SK-N-SH (cell line): ENCODE measurements around the gene ADAMTS2. TPM values are rescaled to one million over a fixed set of nuclear protein-coding genes. Genes with fewer than 3 reads are reported as not detected.

Experiments used
- CTCF ChIA-PET: fragments of 300-600, 350-600 bp; formaldehyde crosslinking; extraction: SDS; loops from one replicate; lab custom pipeline; 2021; lab: Yijun Ruan, JAX
- POLR2A ChIA-PET: fragments of 350-600 bp; sonication (Branson Sonifier 250); formaldehyde crosslinking; extraction: SDS; loops from one replicate; lab custom pipeline; 2020; ENCODE audit warnings: antibody characterized with exemption, inconsistent platforms; lab: Yijun Ruan, JAX
- DNase-seq: peaks from one replicate; pipeline ENCODE4 v3.0.0; 2012
- H2AFZ ChIP-seq: fragments of 200-600 bp; sonication (generic); 2 replicates; pipeline ENCODE4 v1.8.1; 2016; ENCODE audit warnings: antibody characterized with exemption, mild to moderate bottlenecking, low read depth
- H3F3A ChIP-seq: fragments of 200-600 bp; sonication (generic); replicated peaks from 2 replicates; pipeline ENCODE3; 2016; ENCODE audit warnings: antibody characterized with exemption, mild to moderate bottlenecking; ENCODE audit not compliant: insufficient read depth
- H3K27ac ChIP-seq, 2 experiments: fragments of 200-500 bp in 1 of 2; fragments of 200-600 bp in 1 of 2; sonication (Bioruptor generic) in 1 of 2; sonication (generic), shearing (Covaris generic) in 1 of 2; 2 replicates each; pipeline versions ENCODE4 v1.5.1 to v1.6.1; 2014 to 2016; ENCODE audit warnings: low read depth in 2 of 2, inconsistent platforms in 1 of 2, low read length in 1 of 2, mild to moderate bottlenecking in 1 of 2, mixed read lengths in 1 of 2
- H3K27me3 ChIP-seq: fragments of 200-600 bp; sonication (generic), shearing (Covaris generic); 2 replicates; pipeline ENCODE4 v1.6.1; 2016; ENCODE audit warnings: mixed run types; ENCODE audit not compliant: insufficient read depth
- H3K36me3 ChIP-seq, 2 experiments: fragments of 200-500 bp in 1 of 2; fragments of 200-600 bp in 1 of 2; sonication (Bioruptor generic) in 1 of 2; sonication (generic) in 1 of 2; replicated peaks in 1 of 2; 2 replicates each; pipeline versions ENCODE3 to v1.5.1; 2014 to 2016; ENCODE audit warnings: low read length in 1 of 2, mild to moderate bottlenecking in 1 of 2; ENCODE audit not compliant: insufficient read depth in 2 of 2, control insufficient read depth in 1 of 2
- H3K4me1 ChIP-seq, 2 experiments: fragments of 200-500 bp in 1 of 2; fragments of 200-600 bp in 1 of 2; sonication (Bioruptor generic) in 1 of 2; sonication (generic), shearing (Covaris generic) in 1 of 2; 2 replicates each; pipeline versions ENCODE4 v1.5.1 to v1.6.1; 2014 to 2016; ENCODE audit warnings: low read depth in 1 of 2, low read length in 1 of 2, mixed run types in 1 of 2; ENCODE audit not compliant: insufficient read depth in 2 of 2, control insufficient read depth in 1 of 2
- H3K4me2 ChIP-seq: fragments of 200-600 bp; sonication (generic), shearing (Covaris generic); 2 replicates; pipeline ENCODE4 v1.6.1; 2017; ENCODE audit warnings: mixed run types
- H3K4me3 ChIP-seq, 2 experiments: fragments of 200-500 bp in 1 of 2; fragments of 200-600 bp in 1 of 2; sonication (Bioruptor generic) in 1 of 2; sonication (generic), shearing (Covaris generic) in 1 of 2; 2 replicates each; pipeline versions ENCODE4 v1.5.1 to v1.8.1; 2014 to 2016; ENCODE audit warnings: low read depth in 2 of 2, inconsistent platforms in 1 of 2, low read length in 1 of 2, mild to moderate bottlenecking in 1 of 2, mixed read lengths in 1 of 2, moderate library complexity in 1 of 2
- H3K79me2 ChIP-seq: fragments of 200-600 bp; sonication (generic); 2 replicates; pipeline ENCODE4 v1.8.1; 2017; ENCODE audit warnings: mild to moderate bottlenecking; ENCODE audit not compliant: insufficient read depth
- H3K9ac ChIP-seq: fragments of 200-600 bp; sonication (generic); 2 replicates; pipeline ENCODE4 v1.6.1; 2017; ENCODE audit warnings: mixed run types
- H3K9me2 ChIP-seq: fragments of 200-600 bp; sonication (generic); 2 replicates; pipeline ENCODE4 v1.6.1; 2017; ENCODE audit warnings: mixed run types
- H3K9me3 ChIP-seq: fragments of 200-600 bp; sonication (generic); 2 replicates; pipeline ENCODE4 v1.6.1; 2017; ENCODE audit warnings: mixed run types, mild to moderate bottlenecking, moderate library complexity
- H4K20me1 ChIP-seq: fragments of 200-600 bp; sonication (generic); 2 replicates; pipeline ENCODE4 v1.6.1; 2017; ENCODE audit warnings: mild to moderate bottlenecking, mixed run types; ENCODE audit not compliant: insufficient read depth
- CTCF ChIP-seq: fragments of 200-600 bp; sonication (generic); IDR thresholded peaks from 2 replicates; pipeline ENCODE4 v1.6.1; 2017; ENCODE audit warnings: antibody characterized with exemption, mild to moderate bottlenecking, moderate library complexity
- ELF1 ChIP-seq: IDR thresholded peaks from 2 replicates; pipeline ENCODE4 v1.4.0; 2012
- EP300 ChIP-seq, 2 experiments: IDR thresholded peaks; 2 replicates each; pipeline versions ENCODE4 v1.4.0 to v1.6.1; 2012; ENCODE audit warnings: borderline replicate concordance in 1 of 2, low read depth in 1 of 2, low read length in 1 of 2
- FOSL2 ChIP-seq: IDR thresholded peaks from 2 replicates; pipeline ENCODE4 v1.4.0; 2012; ENCODE audit warnings: low read depth, mild to moderate bottlenecking, moderate library complexity, borderline replicate concordance
- FOXJ3 ChIP-seq: sonication (generic); formaldehyde crosslinking; IDR thresholded peaks from 2 replicates; pipeline ENCODE4 v1.5.1; 2020; ENCODE audit warnings: mild to moderate bottlenecking, missing genetic modification reagents
- FOXM1 ChIP-seq: IDR thresholded peaks from 2 replicates; pipeline ENCODE4 v1.4.0; 2012; ENCODE audit warnings: low read depth, mild to moderate bottlenecking
- GABPA ChIP-seq: IDR thresholded peaks from 2 replicates; pipeline ENCODE4 v1.4.0; 2012; ENCODE audit warnings: low read depth, mild to moderate bottlenecking
- GATA2 ChIP-seq: sonication (generic); formaldehyde crosslinking; IDR thresholded peaks from 2 replicates; pipeline ENCODE4 v1.5.0; 2020; ENCODE audit warnings: mild to moderate bottlenecking, missing genetic modification reagents
- JUND ChIP-seq: IDR thresholded peaks from 2 replicates; pipeline ENCODE4 v1.4.0; 2012
- MEF2A ChIP-seq: IDR thresholded peaks from 2 replicates; pipeline ENCODE4 v1.4.0; 2012; ENCODE audit warnings: low read depth, borderline replicate concordance
- NFIC ChIP-seq: IDR thresholded peaks from 2 replicates; pipeline ENCODE4 v1.4.0; 2012; ENCODE audit warnings: borderline replicate concordance
- PBX3 ChIP-seq: IDR thresholded peaks from 2 replicates; pipeline ENCODE4; 2012
- POLR2AphosphoS5 ChIP-seq: IDR thresholded peaks from 2 replicates; pipeline ENCODE4 v1.6.1; 2012; ENCODE audit warnings: low read depth, low read length
- RAD21 ChIP-seq: IDR thresholded peaks from 2 replicates; pipeline ENCODE4 v1.6.1; 2012; ENCODE audit warnings: mild to moderate bottlenecking, low read length
- RCOR1 ChIP-seq: fragments of 150-350 bp; IDR thresholded peaks from 2 replicates; pipeline ENCODE4 v1.6.1; 2017; ENCODE audit warnings: antibody characterized with exemption, low read length
- RFX5 ChIP-seq: IDR thresholded peaks from 2 replicates; pipeline ENCODE4 v1.6.1; 2012; ENCODE audit warnings: mild to moderate bottlenecking, improper control_type of control experiment, low read length
- RXRA ChIP-seq: IDR thresholded peaks from 2 replicates; pipeline ENCODE4 v1.4.0; 2012; ENCODE audit warnings: low read depth, mild to moderate bottlenecking, borderline replicate concordance
- SMC3 ChIP-seq: IDR thresholded peaks from 2 replicates; pipeline ENCODE4 v1.6.1; 2012; ENCODE audit warnings: low read depth, low read length, improper control_type of control experiment
- TCF12 ChIP-seq: IDR thresholded peaks from 2 replicates; pipeline ENCODE4 v1.4.0; 2012
- YY1 ChIP-seq: IDR thresholded peaks from 2 replicates; pipeline ENCODE4 v1.4.0; 2012; ENCODE audit warnings: low read depth, mild to moderate bottlenecking
- WGBS: methylation state at CpG from one replicate; pipeline ENCODE4 v1.1.6; 2017; ENCODE audit warnings: low lambda C conversion rate; 5-methylcytosine and 5-hydroxymethylcytosine counted together
- polyA plus RNA-seq, 3 experiments: library from polyadenylated mRNA; depleted of rRNA; stranded (reverse); fragments of >200 nt; gene quantifications; 2 replicates each; pipeline ENCODE4 v1.2.3, GENCODE V29; 2012

Gene ADAMTS2
- polyA plus RNA-seq, 1 of the 3 experiments (the other 2 are of a cell fraction): 0.12 TPM

DNA sequence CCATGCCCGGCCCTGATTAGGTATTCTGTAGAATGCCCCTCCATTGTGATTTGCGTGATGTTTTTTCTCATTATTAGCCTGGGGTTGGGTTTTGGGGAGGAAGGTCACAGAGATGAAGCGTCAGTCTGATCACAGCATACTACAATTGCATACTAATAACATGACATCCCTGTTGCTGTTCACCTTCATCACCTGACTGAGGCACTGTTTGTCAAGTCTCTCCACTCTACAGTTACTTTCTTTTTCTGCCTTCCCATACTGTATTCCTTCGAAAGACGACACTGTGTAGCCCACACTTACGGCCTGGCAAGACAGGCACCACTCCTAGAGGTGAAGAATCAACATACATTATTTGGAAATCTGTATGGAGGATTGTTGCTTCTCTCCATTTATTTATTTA, 279.6 kb downstream of the ADAMTS2 start:
- no peak overlapping the region for H2AFZ ChIP-seq
- H3K36me3 ChIP-seq: peaks cover 32 to 35% of the 10 kb centered on the region in 2 experiments
- no peaks in the 10 kb centered on the region for H3F3A ChIP-seq
- no peaks in the 10 kb centered on the region for H3K27me3 ChIP-seq
- TF ChIP-seq RAD21: no peak
- TF ChIP-seq PBX3: no peak
- no peak for TF ChIP-seq ELF1
- no peak for TF ChIP-seq NFIC
- TF ChIP-seq MEF2A: no peak
- TF ChIP-seq FOSL2: no peak
- no peak for TF ChIP-seq GABPA
- no peak for TF ChIP-seq FOXJ3
- no peak for TF ChIP-seq SMC3
- TF ChIP-seq RXRA: no peak
- no peak for TF ChIP-seq FOXM1
- TF ChIP-seq RFX5: no peak
- no peak for TF ChIP-seq JUND
- TF ChIP-seq, all 33 proteins: peak for 0
- WGBS: 87% methylated on average over 6 of the region's 6 CpGs
- CTCF ChIA-PET: no interaction called here
- H3K4me3 ChIP-seq: no peak overlapping the region
- H3K27ac ChIP-seq: no peak overlapping the region
- H3K9ac ChIP-seq: no peak overlapping the region
- H3K9me3 ChIP-seq: 0 out of 2 replicates have a peak, but pooled peaks cover 3% of the 10 kb centered on the region
- peaks cover 17% of the 10 kb centered on the region for H3K79me2 ChIP-seq
- DNase-seq: no peak
- no peaks in the 10 kb centered on the region for H3K9me2 ChIP-seq
- POLR2A ChIA-PET: no interaction called here
- H3K4me1 ChIP-seq: peaks cover 0 to 8% of the 10 kb centered on the region in 2 experiments; a peak in 1 of 4 replicates
- no peak overlapping the region for H3K4me2 ChIP-seq
- no peaks in the 10 kb centered on the region for H4K20me1 ChIP-seq

DNA sequence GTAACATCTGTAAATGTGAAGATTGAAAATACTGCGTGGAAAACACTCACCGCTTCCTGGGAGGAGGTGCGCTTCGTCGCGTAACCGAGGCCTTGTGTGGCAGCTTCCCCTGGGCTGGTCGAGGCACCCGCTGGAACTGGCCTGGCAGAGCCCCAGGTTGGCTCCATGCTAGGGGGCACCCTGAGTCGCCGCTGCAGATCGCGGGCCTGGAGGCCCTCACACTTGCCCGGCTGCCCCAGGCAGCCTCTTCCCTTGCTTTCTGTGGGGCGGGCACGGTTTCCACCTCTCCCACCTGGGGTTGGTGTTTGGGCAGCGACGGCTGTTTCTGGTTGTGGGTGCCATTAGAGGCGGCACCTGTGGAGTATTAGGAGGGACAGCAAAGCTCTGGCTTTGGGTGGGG, 284.2 kb downstream of the ADAMTS2 start:
- H3K27ac ChIP-seq: peak overlapping the region in 1 of 2 experiments; percentile 78; a peak in 1 of 4 replicates
- H3K4me1 ChIP-seq: peaks cover 0 to 8% of the 10 kb centered on the region in 2 experiments; a peak in 2 of 4 replicates
- no peaks in the 10 kb centered on the region for H3K27me3 ChIP-seq
- no peaks in the 10 kb centered on the region for H3F3A ChIP-seq
- WGBS: 69% methylated on average over 9 of the region's 19 CpGs
- H3K9ac ChIP-seq: peak overlapping the region; percentile 76
- peak overlapping the region; percentile 78 for H3K4me2 ChIP-seq
- H4K20me1 ChIP-seq: no peaks in the 10 kb centered on the region
- peak overlapping the region; percentile 72 to 73 for H3K4me3 ChIP-seq
- peak overlapping the region; percentile 92; the same call in 1 of the 2 replicates for H2AFZ ChIP-seq
- peaks cover 8 to 16% of the 10 kb centered on the region in 2 experiments for H3K36me3 ChIP-seq
- TF ChIP-seq EP300 (IDR thresholded peaks at IDR 0.05; ENCODE audit: borderline replicate concordance in 1 of 2, low read depth in 1 of 2, low read length in 1 of 2) (no peak), ELF1 (no peak), TCF12 (no peak), GABPA (no peak), MEF2A (no peak), POLR2AphosphoS5 (no peak), CTCF (no peak), JUND (no peak), YY1 (no peak), GATA2 (CRISPR knock-in tag) (no peak), RCOR1 (no peak), SMC3 (no peak)
- H3K9me3 ChIP-seq: peaks cover 3% of the 10 kb centered on the region; the same call in 1 of the 2 replicates
- H3K9me2 ChIP-seq: no peaks in the 10 kb centered on the region
- ChIA-PET CTCF (interaction anchor here (1.2 to 1.6 kb wide), 2 partner anchors 80 to 331 kb away, joined by 3 to 6 read pairs; partner anchors contain the start of gene ZNF354A), POLR2A (interaction anchor here (1.2 to 1.4 kb wide), 3 partner anchors 38 to 331 kb away, joined by 4 to 11 read pairs (median 5); partner anchors contain the start of genes ZNF354A, ZNF354B and ZNF879)
- peaks cover 17% of the 10 kb centered on the region for H3K79me2 ChIP-seq
- no peak for DNase-seq
